NK-92 (cell line): ENCODE data around the gene LRRN3.

Experiments
- DNase-seq: peaks from one replicate; lab custom pipeline; 2025; ENCODE audit not compliant: unreplicated experiment; lab: John Stamatoyannopoulos, UW

LRRN3 gene

GRCh38 chr7:111076205-111076604 lies 14.7 kb upstream of the LRRN3 start:
- no peak for DNase-seq

- DNase-seq: no peak
Observed at GRCh38 chr7:111077001-111077400, 13.9 kb upstream of the LRRN3 start.

GRCh38 chr7:111080495-111081105 lies 10.3 kb upstream of the LRRN3 start:
- no peak for DNase-seq

- no peak for DNase-seq
Observed at GRCh38 chr7:111081546-111082267, 9.2 kb upstream of the LRRN3 start.

GRCh38 chr7:111082351-111082750 lies 8.6 kb upstream of the LRRN3 start:
- no peak for DNase-seq

GRCh38 chr7:111083413-111083812 lies 7.5 kb upstream of the LRRN3 start:
- DNase-seq: no peak

- DNase-seq: no peak
Observed at GRCh38 chr7:111085356-111085755, 5.6 kb upstream of the LRRN3 start.

GRCh38 chr7:111086532-111086931 lies 4.4 kb upstream of the LRRN3 start:
- no peak for DNase-seq

GRCh38 chr7:111088328-111088727 lies 2.6 kb upstream of the LRRN3 start:
- no peak for DNase-seq

- no peak for DNase-seq
Observed at GRCh38 chr7:111089822-111090426, 1.0 kb upstream of the LRRN3 start.

GRCh38 chr7:111091593-111092358 lies 849 bp downstream of the LRRN3 start:
- DNase-seq: no peak

GRCh38 chr7:111092406-111093236 lies 1.7 kb downstream of the LRRN3 start:
- no peak for DNase-seq

GRCh38 chr7:111093496-111093895 lies 2.6 kb downstream of the LRRN3 start:
- DNase-seq: no peak

GRCh38 chr7:111094419-111094818 lies 3.5 kb downstream of the LRRN3 start:
- DNase-seq: no peak

- DNase-seq: no peak
Observed at GRCh38 chr7:111096997-111097396, 6.1 kb downstream of the LRRN3 start.

- DNase-seq: no peak
Observed at GRCh38 chr7:111098011-111098925, 7.3 kb downstream of the LRRN3 start.

GRCh38 chr7:111098926-111099250 lies 8.0 kb downstream of the LRRN3 start:
- no peak for DNase-seq

- no peak for DNase-seq
Observed at GRCh38 chr7:111101856-111102646, 11.1 kb downstream of the LRRN3 start.

- no peak for DNase-seq
Observed at GRCh38 chr7:111103136-111103535, 12.2 kb downstream of the LRRN3 start.
